Kidney epithelial cell (primary cell): ENCODE data around the gene UIMC1. TPM values are rescaled to one million over a fixed set of nuclear protein-coding genes. Genes with fewer than 3 reads are reported as not detected.

Experiments used
- DNase-seq: peaks from one replicate; pipeline ENCODE4 v3.0.0-alpha.2; 2010; ENCODE audit warnings: low read depth
- H3K27me3 ChIP-seq: 2 replicates; pipeline ENCODE4 v1.6.0; 2011; ENCODE audit warnings: low read length; ENCODE audit not compliant: control insufficient read depth, insufficient read depth
- H3K36me3 ChIP-seq: 2 replicates; pipeline ENCODE4 v1.5.1; 2011; ENCODE audit warnings: low read length; ENCODE audit not compliant: control insufficient read depth, insufficient read depth
- H3K4me3 ChIP-seq: 2 replicates; pipeline ENCODE4 v1.5.1; 2011; ENCODE audit warnings: low read depth, mild to moderate bottlenecking, control low read depth, low read length
- total RNA-seq: library from RNA; depleted of rRNA; stranded (reverse); fragments of >200 nt; gene quantifications from 2 replicates; pipeline ENCODE4 v1.2.3, GENCODE V29; 2015
- TF ChIP-seq, protein P1 (sequence below): IDR thresholded peaks from 2 replicates; pipeline ENCODE4 v1.5.1; 2011; ENCODE audit warnings: mild to moderate bottlenecking, moderate library complexity, low read length, control low read depth, inconsistent platforms; ENCODE audit not compliant: insufficient read depth, poor library complexity, severe bottlenecking

Gene UIMC1
- total RNA-seq, 1 donor from 2014 or later: 24.5 TPM

DNA sequence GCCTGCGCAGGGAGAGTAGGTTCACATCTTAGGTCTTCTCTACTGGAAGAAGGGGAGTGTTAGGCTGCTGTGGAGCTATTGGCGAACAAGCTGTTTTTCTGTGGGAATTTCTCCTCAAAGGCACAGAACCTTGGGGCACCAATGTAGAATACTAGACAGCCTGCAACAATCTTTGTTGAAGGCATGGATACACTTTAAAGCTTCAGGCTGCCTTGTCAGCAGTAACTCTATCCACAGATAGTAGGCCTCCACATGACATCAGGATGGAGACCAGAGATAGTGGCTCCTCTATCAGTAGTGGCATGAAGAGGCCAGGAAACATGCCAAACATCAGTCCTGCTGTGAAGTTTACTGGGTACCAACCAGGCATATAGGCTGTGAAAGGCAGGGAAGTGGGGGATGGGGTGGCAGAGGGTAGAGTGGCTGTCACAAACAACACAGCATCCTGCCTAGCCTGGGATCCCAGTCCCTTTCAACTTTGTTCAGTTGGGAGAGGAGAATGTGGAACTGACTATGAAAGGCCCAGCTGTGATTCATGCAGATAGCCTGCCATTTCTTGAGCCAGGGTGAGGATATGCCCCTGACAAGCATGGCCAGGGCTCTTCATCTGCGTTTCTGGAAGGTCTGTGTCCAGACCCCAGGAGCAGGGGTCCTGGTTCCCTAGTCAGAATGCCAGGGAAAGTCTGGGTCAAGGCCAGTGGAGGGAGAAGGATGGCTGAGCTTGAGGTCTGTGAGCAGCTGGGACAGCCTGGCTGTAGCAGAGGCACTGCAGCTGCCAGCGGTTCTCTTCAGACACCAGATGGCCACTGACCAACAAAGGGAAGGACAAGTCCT lies 106.4 kb downstream of the UIMC1 start:
- TF ChIP-seq, protein P1, sequence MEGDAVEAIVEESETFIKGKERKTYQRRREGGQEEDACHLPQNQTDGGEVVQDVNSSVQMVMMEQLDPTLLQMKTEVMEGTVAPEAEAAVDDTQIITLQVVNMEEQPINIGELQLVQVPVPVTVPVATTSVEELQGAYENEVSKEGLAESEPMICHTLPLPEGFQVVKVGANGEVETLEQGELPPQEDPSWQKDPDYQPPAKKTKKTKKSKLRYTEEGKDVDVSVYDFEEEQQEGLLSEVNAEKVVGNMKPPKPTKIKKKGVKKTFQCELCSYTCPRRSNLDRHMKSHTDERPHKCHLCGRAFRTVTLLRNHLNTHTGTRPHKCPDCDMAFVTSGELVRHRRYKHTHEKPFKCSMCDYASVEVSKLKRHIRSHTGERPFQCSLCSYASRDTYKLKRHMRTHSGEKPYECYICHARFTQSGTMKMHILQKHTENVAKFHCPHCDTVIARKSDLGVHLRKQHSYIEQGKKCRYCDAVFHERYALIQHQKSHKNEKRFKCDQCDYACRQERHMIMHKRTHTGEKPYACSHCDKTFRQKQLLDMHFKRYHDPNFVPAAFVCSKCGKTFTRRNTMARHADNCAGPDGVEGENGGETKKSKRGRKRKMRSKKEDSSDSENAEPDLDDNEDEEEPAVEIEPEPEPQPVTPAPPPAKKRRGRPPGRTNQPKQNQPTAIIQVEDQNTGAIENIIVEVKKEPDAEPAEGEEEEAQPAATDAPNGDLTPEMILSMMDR: no peak
- no peak overlapping the region for H3K4me3 ChIP-seq
- no peak for DNase-seq
- no peaks in the 10 kb centered on the region for H3K27me3 ChIP-seq
- no peaks in the 10 kb centered on the region for H3K36me3 ChIP-seq

DNA sequence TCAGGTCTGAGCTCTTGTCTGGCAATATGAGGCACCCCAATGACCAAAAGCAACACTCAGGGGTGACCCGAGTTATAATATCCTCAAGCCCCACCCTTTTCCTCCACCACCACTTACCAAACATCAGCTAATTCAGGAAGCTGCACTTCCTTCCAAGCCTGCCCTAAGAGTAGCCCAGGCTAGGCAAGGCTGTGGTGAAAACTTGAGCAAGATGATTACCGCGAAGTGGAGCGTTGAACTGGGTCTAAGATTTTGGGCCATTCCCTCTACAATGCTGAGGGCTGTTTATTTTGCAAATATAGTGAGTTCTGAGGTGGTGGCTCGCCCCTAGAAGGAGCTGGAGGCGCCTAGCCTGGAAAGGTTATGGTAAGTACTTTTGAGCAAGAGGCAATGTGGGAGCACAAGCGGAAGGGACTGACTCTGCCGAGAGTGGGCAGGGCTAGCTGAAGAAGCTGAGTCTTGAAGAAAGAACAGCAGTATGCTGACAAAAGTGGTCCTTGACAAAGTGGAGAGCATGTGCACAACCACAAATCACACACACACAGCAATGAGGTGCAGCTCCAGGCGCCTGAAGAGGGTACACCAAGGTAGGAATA lies 107.2 kb downstream of the UIMC1 start, which contains the start of gene HK3:
TSS of gene HK3 (minus strand) at position 51 of the 596 bp plus-strand sequence. CDS start 3,187 bp downstream, outside the sequence.
- no peak for DNase-seq
- Histone ChIP-seq H3K4me3 (no peak within 1 kb of the TSS), H3K27me3 (no peaks in the 10 kb centered on the region), H3K36me3 (no peaks in the 10 kb centered on the region)
- TF ChIP-seq, protein P1: no peak

DNA sequence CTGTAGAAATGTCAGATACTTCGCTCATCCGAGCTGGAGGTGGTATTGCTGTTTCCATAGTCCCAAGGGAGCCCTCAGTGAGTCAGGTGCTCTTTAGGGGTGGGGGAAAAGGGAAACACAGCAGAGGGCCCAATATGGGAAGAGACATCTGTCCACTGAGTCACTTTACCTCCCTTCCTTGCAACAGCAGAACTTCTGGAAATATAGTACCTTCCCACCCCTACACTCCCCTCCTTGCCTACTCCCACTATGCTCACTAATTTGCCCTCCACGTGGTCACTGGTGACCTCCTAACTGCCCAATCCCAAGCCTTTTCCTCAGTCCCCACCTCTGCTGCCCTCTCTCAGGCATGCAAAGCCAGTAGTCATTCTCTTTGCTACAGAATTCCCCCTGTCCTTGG lies 109.3 kb downstream of the UIMC1 start:
- TF ChIP-seq, protein P1: no peak
- no peaks in the 10 kb centered on the region for H3K36me3 ChIP-seq
- DNase-seq: no peak
- no peaks in the 10 kb centered on the region for H3K27me3 ChIP-seq
- H3K4me3 ChIP-seq: no peak overlapping the region

DNA sequence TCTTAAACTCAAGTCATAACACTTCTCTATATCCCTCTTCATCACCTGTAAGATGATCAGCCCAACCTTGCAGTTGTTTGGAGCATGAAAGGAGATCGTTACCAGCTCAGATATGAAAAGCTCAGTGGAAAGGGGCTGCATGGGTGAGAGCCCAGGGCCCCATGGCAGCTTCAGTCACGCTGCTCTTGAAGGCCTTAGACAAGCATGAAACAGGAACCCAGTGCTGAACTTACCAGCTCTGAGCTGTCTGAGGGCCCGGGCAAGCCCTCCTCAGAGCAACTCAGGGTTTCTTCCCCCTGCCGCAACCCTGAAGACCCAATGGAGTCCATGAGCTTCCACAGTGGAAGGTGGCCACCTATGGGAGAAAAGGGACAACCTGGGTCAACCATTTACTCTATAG lies 110.7 kb downstream of the UIMC1 start:
- H3K27me3 ChIP-seq: no peaks in the 10 kb centered on the region

DNA sequence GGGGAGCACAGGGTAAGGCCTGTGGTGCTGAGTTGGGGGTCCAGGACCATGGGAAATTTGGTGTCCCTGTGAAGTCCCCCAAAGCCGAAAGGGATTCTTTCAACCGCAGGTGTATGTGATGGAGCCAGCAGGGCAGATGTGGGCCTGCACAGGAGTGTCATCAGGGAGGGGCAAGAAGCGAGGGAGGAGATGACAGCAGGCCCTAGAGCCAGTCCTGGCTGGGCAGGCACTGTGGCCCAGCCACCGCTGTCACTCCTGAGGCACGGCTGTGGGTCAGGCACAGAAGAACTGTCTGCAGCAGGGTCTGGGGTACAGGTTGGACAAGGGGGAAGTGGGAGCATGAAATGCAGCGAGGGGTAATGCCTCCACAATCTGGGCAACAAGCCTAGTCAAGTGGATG lies 112.3 kb downstream of the UIMC1 start:
- TF ChIP-seq, protein P1: no peak
- Histone ChIP-seq H3K36me3 (no peaks in the 10 kb centered on the region), H3K4me3 (no peak overlapping the region), H3K27me3 (no peaks in the 10 kb centered on the region)
- DNase-seq: no peak

More for the DNA sequence above, 110.7 kb downstream of the UIMC1 start:
- H3K36me3 ChIP-seq: no peaks in the 10 kb centered on the region
- DNase-seq: no peak
- TF ChIP-seq, protein P1: no peak
- no peak overlapping the region for H3K4me3 ChIP-seq
